ENCODE data around the gene CSRP2. TPM values are rescaled to one million over a fixed set of nuclear protein-coding genes. Genes with fewer than 3 reads are reported as not detected.

CSRP2 gene
- total RNA-seq (10 to 100 TPM in 3 of 5 donors, 1 to 10 TPM in 1, not detected in 1; 6.4 to 50.9 (median 22.2) TPM), polyA plus RNA-seq (100 to 1,000 TPM in 1 of 3 donors, 10 to 100 TPM in 2; 32.7 to 162 (median 41.0) TPM)
- long read RNA-seq, donor 1, transcript CSRP2-201 (6 exons, 943 nt) = major isoform, 31 of 38 reads
- long read RNA-seq, donor 1, partial matches to known transcripts = 0 of 38 reads
- long read RNA-seq, donor 1, other reads (novel, unspliced or antisense) = 0 of 38 reads
- long read RNA-seq, donor 2, full-length matches to known transcripts = 75 of 80 reads
- long read RNA-seq, donor 2, partial matches to known transcripts = 5 of 80 reads
- long read RNA-seq, donor 2, other reads (novel, unspliced or antisense) = 0 of 80 reads
- long read RNA-seq, donor 3, full-length matches to known transcripts = 26 of 26 reads
- long read RNA-seq, donor 3, partial matches to known transcripts = 0 of 26 reads
- long read RNA-seq, donor 3, other reads (novel, unspliced or antisense) = 0 of 26 reads
- long read RNA-seq, donor 4, partial matches to known transcripts = 0 of 3 reads
- long read RNA-seq, donor 4, other reads (novel, unspliced or antisense) = 0 of 3 reads
- long read RNA-seq, donor 5, full-length matches to known transcripts = 44 of 44 reads
- long read RNA-seq, donor 5, partial matches to known transcripts = 0 of 44 reads
- long read RNA-seq, donor 5, other reads (novel, unspliced or antisense) = 0 of 44 reads
- long read RNA-seq, donor 6, full-length matches to known transcripts = 95 of 101 reads
- long read RNA-seq, donor 6, partial matches to known transcripts = 6 of 101 reads
- long read RNA-seq, donor 6, other reads (novel, unspliced or antisense) = 0 of 101 reads
- long read RNA-seq, donor 7, full-length matches to known transcripts = 58 of 68 reads
- long read RNA-seq, donor 7, partial matches to known transcripts = 10 of 68 reads
- long read RNA-seq, donor 7, other reads (novel, unspliced or antisense) = 0 of 68 reads
- long read RNA-seq, donor 8, full-length matches to known transcripts = 53 of 53 reads
- long read RNA-seq, donor 8, partial matches to known transcripts = 0 of 53 reads
- long read RNA-seq, donor 8, other reads (novel, unspliced or antisense) = 0 of 53 reads
- long read RNA-seq, donor 9, full-length matches to known transcripts = 42 of 42 reads
- long read RNA-seq, donor 9, partial matches to known transcripts = 0 of 42 reads
- long read RNA-seq, donor 9, other reads (novel, unspliced or antisense) = 0 of 42 reads
- long read RNA-seq, donor 10, transcript CSRP2-201 (6 exons, 943 nt) = major isoform, 16 of 21 reads
- long read RNA-seq, donor 10, partial matches to known transcripts = 0 of 21 reads
- long read RNA-seq, donor 10, other reads (novel, unspliced or antisense) = 0 of 21 reads

DNA sequence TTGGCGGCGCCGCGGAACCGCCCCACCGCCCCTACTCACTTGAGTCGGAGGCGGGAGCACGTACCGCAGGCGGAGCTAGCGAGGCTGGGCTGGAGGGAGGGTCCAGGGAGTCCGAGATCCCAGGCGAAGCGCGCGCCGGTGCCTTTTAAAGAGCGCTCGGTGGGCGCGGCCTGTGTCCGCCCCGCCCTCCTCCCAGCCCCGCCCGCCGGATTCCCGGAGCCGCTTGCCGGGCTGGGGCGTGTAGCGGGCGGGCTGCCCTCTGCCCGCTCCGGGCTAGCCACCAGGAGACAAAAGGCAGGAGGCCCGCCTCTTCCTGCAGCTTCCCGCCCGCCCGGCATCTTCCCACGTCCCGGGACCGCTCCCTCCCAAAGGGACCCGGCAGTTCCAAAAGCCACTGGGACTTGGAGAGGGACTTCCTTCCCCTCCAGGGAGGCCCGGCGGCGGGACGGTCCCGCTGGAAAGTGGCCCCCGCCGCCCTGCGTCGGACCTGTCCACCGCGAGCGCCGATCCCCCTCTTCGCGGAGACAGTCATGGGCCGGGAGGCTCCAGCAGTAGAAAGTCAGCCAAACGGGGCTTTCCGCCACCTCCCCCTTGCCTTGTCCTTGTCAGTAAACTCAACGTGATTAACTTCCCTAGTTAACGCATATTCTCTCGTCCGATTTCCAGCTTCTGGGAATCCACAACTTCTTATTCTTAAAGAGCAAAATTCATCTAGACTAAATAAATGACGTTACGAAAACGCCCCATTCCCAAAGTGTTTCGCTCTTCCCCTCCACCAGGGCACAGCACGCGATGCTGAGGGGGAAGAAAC is at the start of gene CSRP2:
Gene CSRP2, minus strand, starts transcription at position 121 of the 811 bp plus-strand sequence. CDS start 12,759 bp downstream, outside the sequence.
- TF ChIP-seq, protein P1, sequence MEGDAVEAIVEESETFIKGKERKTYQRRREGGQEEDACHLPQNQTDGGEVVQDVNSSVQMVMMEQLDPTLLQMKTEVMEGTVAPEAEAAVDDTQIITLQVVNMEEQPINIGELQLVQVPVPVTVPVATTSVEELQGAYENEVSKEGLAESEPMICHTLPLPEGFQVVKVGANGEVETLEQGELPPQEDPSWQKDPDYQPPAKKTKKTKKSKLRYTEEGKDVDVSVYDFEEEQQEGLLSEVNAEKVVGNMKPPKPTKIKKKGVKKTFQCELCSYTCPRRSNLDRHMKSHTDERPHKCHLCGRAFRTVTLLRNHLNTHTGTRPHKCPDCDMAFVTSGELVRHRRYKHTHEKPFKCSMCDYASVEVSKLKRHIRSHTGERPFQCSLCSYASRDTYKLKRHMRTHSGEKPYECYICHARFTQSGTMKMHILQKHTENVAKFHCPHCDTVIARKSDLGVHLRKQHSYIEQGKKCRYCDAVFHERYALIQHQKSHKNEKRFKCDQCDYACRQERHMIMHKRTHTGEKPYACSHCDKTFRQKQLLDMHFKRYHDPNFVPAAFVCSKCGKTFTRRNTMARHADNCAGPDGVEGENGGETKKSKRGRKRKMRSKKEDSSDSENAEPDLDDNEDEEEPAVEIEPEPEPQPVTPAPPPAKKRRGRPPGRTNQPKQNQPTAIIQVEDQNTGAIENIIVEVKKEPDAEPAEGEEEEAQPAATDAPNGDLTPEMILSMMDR (IDR thresholded peaks at IDR 0.05) = peak in 1 of 7 experiments; percentile 10
- no peak for TF ChIP-seq EP300 (IDR thresholded peaks at IDR 0.05)
- peak in 1 of 4 donors; percentile 58 for TF ChIP-seq POLR2A (IDR thresholded peaks at IDR 0.05)
- TF ChIP-seq POLR2AphosphoS5 (IDR thresholded peaks at IDR 0.05) = peak; percentile 63 to 94 (median 91)
- intact Hi-C loops (cut with DNase I; ENCODE audit: low total_unique reads) = no loop called here
- Histone ChIP-seq H3K36me3 (no peaks in the 10 kb centered on the region), H3K4me1 (peaks cover 9 to 39% (median 21%) of the 10 kb centered on the region in 4 donors), H3K9me3 (no peaks in the 10 kb centered on the region), H3K4me3 (peak within 1 kb of the TSS; percentile 72 to 83 (median 80)), H3K27ac (peak within 1 kb of the TSS; percentile 80 to 90 (median 89)), H3K27me3 (peaks cover 0 to 9% (median 8%) of the 10 kb centered on the region in 3 donors)
- 1 to 4% (median 2%) methylated on average over 34 to 71 of the region's 71 CpGs for WGBS, 5 donors
- peak; percentile 89 to 97 for DNase-seq

DNA sequence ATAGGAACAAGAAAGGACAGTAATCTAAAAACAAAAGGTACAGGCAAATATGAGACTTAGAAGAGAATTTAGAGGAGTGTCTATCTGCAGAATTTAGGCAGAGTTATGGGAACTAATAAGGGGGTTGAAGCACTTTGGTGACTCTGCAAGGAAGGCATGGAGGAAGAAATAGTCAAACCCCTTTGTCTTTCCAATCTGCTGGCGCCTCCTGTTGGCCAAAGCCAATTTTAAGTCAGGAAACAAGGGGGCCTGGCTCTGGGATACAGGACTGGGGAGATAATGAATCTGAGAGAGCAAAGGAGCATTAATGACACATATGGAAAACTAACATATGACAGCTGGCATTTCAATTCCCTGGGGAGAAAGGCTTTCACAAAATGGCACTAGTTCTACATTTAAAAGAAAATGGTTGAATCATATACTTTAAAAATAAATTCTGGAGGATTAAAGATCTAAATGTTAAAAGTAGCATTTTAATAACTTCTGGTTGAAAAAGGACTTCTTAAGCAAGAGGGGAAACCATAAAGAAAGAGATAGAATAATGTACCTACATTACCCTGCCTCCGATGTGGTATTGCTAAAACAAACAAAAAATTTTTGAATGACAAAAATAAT is 48.5 kb upstream of the CSRP2 start:
- intact Hi-C loops (cut with DNase I; ENCODE audit: low total_unique reads) = no loop called here

GRCh38 chr12:76925135-76925534 is 46.3 kb upstream of the CSRP2 start:
- H3K4me3 ChIP-seq = no peak overlapping the region
- no peak for TF ChIP-seq EP300 (IDR thresholded peaks at IDR 0.05)
- TF ChIP-seq, protein P1 (IDR thresholded peaks at IDR 0.05) = no peak
- no peak for TF ChIP-seq POLR2A (IDR thresholded peaks at IDR 0.05)
- TF ChIP-seq POLR2AphosphoS5 (IDR thresholded peaks at IDR 0.05) = no peak
- intact Hi-C loops (cut with DNase I; ENCODE audit: low total_unique reads) = no loop called here
- H3K27me3 ChIP-seq = no peaks in the 10 kb centered on the region
- WGBS, 5 donors = 58 to 74% (median 59%) methylated on average over 1 of the region's 1 CpG
- H3K36me3 ChIP-seq = no peaks in the 10 kb centered on the region
- no peak for DNase-seq
- H3K27ac ChIP-seq = no peak overlapping the region
- H3K4me1 ChIP-seq = no peaks in the 10 kb centered on the region
- no peaks in the 10 kb centered on the region for H3K9me3 ChIP-seq

More for the DNA sequence above, 48.5 kb upstream of the CSRP2 start:
- Histone ChIP-seq H3K36me3 (no peaks in the 10 kb centered on the region), H3K9me3 (no peaks in the 10 kb centered on the region), H3K4me1 (no peaks in the 10 kb centered on the region), H3K4me3 (no peak overlapping the region), H3K27me3 (no peaks in the 10 kb centered on the region), H3K27ac (no peak overlapping the region)
- 53 to 77% (median 59%) methylated on average over 2 of the region's 2 CpGs for WGBS, 5 donors
- peak; percentile 28 to 29 for DNase-seq
- TF ChIP-seq EP300 (IDR thresholded peaks at IDR 0.05) (no peak), POLR2A (IDR thresholded peaks at IDR 0.05) (no peak), POLR2AphosphoS5 (IDR thresholded peaks at IDR 0.05) (no peak)
- TF ChIP-seq, protein P1 (IDR thresholded peaks at IDR 0.05) = peak in 1 of 7 experiments; percentile 13

Data from stomach (tissue), 19 donors.